Measurements from ENCODE around the gene TBC1D4.
"Not testable (repeated sequence)": the region's sequence is repeated elsewhere in the genome, so short reads cannot be mapped to it uniquely, and the experiment has no call there.

DNA sequence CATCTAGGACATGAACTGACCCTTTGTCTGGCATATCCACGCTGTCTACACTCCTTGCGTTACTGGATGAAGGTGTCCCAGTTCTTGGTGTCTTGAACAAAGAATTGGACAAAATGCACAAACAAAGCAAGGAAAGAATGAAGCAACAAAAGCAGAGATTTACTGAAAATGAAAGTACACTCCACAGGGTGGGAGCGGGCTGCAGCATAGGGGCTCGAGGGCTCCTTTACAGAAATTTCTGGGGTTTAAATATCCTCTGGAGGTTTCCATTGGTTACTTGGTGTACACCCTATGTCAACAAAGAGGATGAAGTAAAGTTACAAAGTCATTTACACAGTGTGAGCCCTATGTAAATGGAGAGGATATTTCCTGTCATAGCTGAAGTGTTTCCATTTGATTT, 208.3 kb downstream of the TBC1D4 start:
- TF ChIP-seq POLR2A, CTCF (IDR thresholded peaks at IDR 0.05): not testable (repeated sequence)
